ENCODE measurements around the gene ACTRT2. TPM values are rescaled to one million over a fixed set of nuclear protein-coding genes. Genes with fewer than 3 reads are reported as not detected.

The ACTRT2 gene
- total and polyA plus RNA-seq, 2 of the 8 experiments (the other 6 are each of a cell fraction or from before 2014, with no cell fraction given): not detected

DNA sequence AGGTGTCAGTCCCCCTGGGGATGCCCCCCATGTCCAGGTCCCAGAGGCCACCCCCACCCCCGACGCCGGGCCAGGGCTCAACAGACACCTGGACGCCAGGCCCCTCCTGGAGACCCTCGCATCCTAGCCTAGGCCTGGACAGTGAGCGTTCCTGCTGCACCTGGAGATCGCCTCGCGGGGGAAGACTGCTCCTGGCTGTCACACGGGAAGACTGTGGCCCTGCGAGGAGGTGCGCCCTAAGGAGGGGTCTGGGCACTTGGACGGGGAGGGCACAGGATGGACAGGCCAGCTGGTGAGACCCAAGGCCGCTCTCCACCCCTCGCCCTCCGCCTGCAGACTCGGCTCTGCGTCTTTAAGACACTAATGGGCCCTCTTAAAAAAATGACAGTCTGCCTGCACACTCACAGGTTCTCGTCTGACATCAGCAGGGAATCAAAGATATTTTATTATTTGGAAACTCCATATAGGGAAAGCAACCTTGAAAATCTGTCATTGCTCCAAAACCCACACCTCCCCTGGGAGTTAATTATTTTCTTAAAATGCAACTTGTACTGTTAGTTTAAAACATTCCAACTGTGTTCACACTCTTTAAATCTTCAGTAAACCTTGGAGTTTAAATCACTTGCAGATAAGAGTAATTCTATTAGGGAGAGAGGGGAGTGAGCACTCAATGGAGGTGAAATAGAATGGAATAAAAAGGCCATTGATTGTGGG, 45.6 kb upstream of the ACTRT2 start:
- Histone ChIP-seq H3K9ac (replicated peaks in 1 of 4; ENCODE audit: extremely low read depth in 1 of 4, low read depth in 3 of 4, low read length in 3 of 4) (no peak overlapping the region), H3K4me1 (replicated peaks in 1 of 4; ENCODE audit: control insufficient read depth in 3 of 4, insufficient read depth in 4 of 4, low read length in 3 of 4) (no peaks in the 10 kb centered on the region; a peak in 2 of 7 replicates), H3K27me3 (replicated peaks in 1 of 4; ENCODE audit: control insufficient read depth in 3 of 4, extremely low read depth in 1 of 4, insufficient read depth in 3 of 4, low read length in 3 of 4) (no peaks in the 10 kb centered on the region), H3K9me3 (ENCODE audit: insufficient read depth in 2 of 2, low read depth in 1 of 2, low read length in 1 of 2) (peaks cover 60 to 100% of the 10 kb centered on the region in 2 experiments), H4K8ac (ENCODE audit: extremely low read depth, insufficient read depth, low read length) (no peak overlapping the region; the same call in 1 of the 2 replicates), H3K56ac (replicated peaks; ENCODE audit: insufficient read length, low read depth, low read length) (no peak overlapping the region), H3K79me1 (ENCODE audit: low read depth, low read length) (no peaks in the 10 kb centered on the region), H2BK15ac (ENCODE audit: low read length) (no peak overlapping the region), H3K79me2 (ENCODE audit: control insufficient read depth in 1 of 2, insufficient read depth in 2 of 2, low read length in 2 of 2) (no peaks in the 10 kb centered on the region), H2AK5ac (ENCODE audit: low read depth, low read length) (no peak overlapping the region), H4K91ac (replicated peaks; ENCODE audit: insufficient read length, low read length) (no peak overlapping the region), H3K23ac (ENCODE audit: insufficient read length) (no peak overlapping the region), H3K18ac (ENCODE audit: extremely low read depth, low read length) (no peak overlapping the region), H3K14ac (ENCODE audit: insufficient read length) (no peak overlapping the region), H3K4me2 (ENCODE audit: insufficient read depth in 1 of 2, low read depth in 2 of 2, low read length in 2 of 2) (no peak overlapping the region), H3K23me2 (ENCODE audit: low read depth, low read length) (peaks cover 5% of the 10 kb centered on the region; the same call in 1 of the 2 replicates), H3K36me3 (ENCODE audit: control insufficient read depth in 2 of 4, insufficient read depth in 4 of 4, low read length in 3 of 4) (no peaks in the 10 kb centered on the region), H3K4me3 (ENCODE audit: extremely low read depth in 1 of 4, insufficient read depth in 2 of 4, low read depth in 3 of 4, low read length in 4 of 4) (no peak overlapping the region), H2BK5ac (ENCODE audit: low read depth, low read length) (no peak overlapping the region), H2BK12ac (ENCODE audit: low read depth, low read length) (no peak overlapping the region), H2BK120ac (replicated peaks; ENCODE audit: low read depth, low read length) (no peak overlapping the region), H3K27ac (ENCODE audit: low read depth, low read length) (no peak overlapping the region), H4K5ac (ENCODE audit: insufficient read length, low read depth, low read length) (no peak overlapping the region), H4K20me1 (replicated peaks in 1 of 2; ENCODE audit: control insufficient read depth in 1 of 2, insufficient read depth in 2 of 2, low read length in 2 of 2) (no peaks in the 10 kb centered on the region), H2BK20ac (ENCODE audit: low read length) (no peak overlapping the region), H3K4ac (replicated peaks; ENCODE audit: insufficient read length, low read depth, low read length) (no peak overlapping the region), H2AFZ (ENCODE audit: low read length) (no peak overlapping the region)
- ChIA-PET POLR2A (ENCODE audit: partially characterized antibody) (no interaction called here), CTCF (ENCODE audit: partially characterized antibody) (no interaction called here)
- DNase-seq (ENCODE audit: low read depth in 1 of 2, low spot score in 2 of 2) (no peak), FAIRE-seq (no peak)
- 86% methylated on average over 16 of the region's 19 CpGs; no CpG with 5 or more reads in 1 of the 2 experiments for WGBS, 2 experiments (ENCODE audit: extremely low coverage in 1 of 2, insufficient coverage in 1 of 2, insufficient read length in 1 of 2, insufficient replicate concordance in 2 of 2, low coverage in 1 of 2, low lambda C conversion rate in 2 of 2, missing lambda C conversion rate in 1 of 2)
- TF ChIP-seq KDM4A (IDR thresholded peaks at IDR 0.05; ENCODE audit: low read depth, low read length, severe bottlenecking): no peak
- TF ChIP-seq NRF1 (IDR thresholded peaks at IDR 0.05; ENCODE audit: low read depth, low read length): no peak
- TF ChIP-seq SIRT6 (IDR thresholded peaks at IDR 0.05; ENCODE audit: low read length): no peak
- no peak for TF ChIP-seq CBX8 (IDR thresholded peaks at IDR 0.05; ENCODE audit: borderline replicate concordance, low read depth, low read length)
- TF ChIP-seq FOSL1 (IDR thresholded peaks at IDR 0.05; ENCODE audit: insufficient read depth, low read depth, low read length): no peak
- TF ChIP-seq RXRA (IDR thresholded peaks at IDR 0.05; ENCODE audit: insufficient read depth, low read depth, low read length): no peak
- no peak for TF ChIP-seq SAP30 (IDR thresholded peaks at IDR 0.05; ENCODE audit: insufficient read depth, insufficient replicate concordance, low read length)
- no peak for TF ChIP-seq SUZ12 (IDR thresholded peaks at IDR 0.05; ENCODE audit: low read length)
- TF ChIP-seq ASH2L (IDR thresholded peaks at IDR 0.05; ENCODE audit: low read length): no peak
- no peak for TF ChIP-seq RNF2 (IDR thresholded peaks at IDR 0.05; ENCODE audit: borderline replicate concordance, low read depth, low read length, missing control alignments, poor library complexity, severe bottlenecking)
- no peak for TF ChIP-seq TAF7 (optimal IDR thresholded peaks at IDR 0.05; ENCODE audit: borderline replicate concordance, low read depth, low read length)
- TF ChIP-seq CHD2 (IDR thresholded peaks at IDR 0.05; ENCODE audit: low read length): no peak
- TF ChIP-seq RBBP5 (IDR thresholded peaks at IDR 0.05; ENCODE audit: borderline replicate concordance, low read depth, low read length): no peak

Measured in H1 (cell line).